Endothelial cell of umbilical vein (primary cell): ENCODE data around the gene PFAS.
A peak's percentile ranks its signal among the peaks of the same experiment; 100 is the strongest.

ENCODE experiments used
- EZH2 ChIP-seq: IDR thresholded peaks from 2 replicates; pipeline ENCODE4 v1.6.1; 2012; ENCODE audit warnings: borderline replicate concordance, low read depth, mild to moderate bottlenecking, moderate library complexity, low read length, inconsistent platforms; ENCODE audit not compliant: severe bottlenecking
- FOS ChIP-seq: IDR thresholded peaks from 2 replicates; pipeline ENCODE4 v1.6.1; 2011; ENCODE audit warnings: mild to moderate bottlenecking, low read length, moderate library complexity, borderline replicate concordance; ENCODE audit not compliant: insufficient read depth
- GATA2 ChIP-seq: IDR thresholded peaks from 2 replicates; pipeline ENCODE4 v1.7.0; 2011; ENCODE audit warnings: low read depth, mild to moderate bottlenecking, moderate library complexity, mixed read lengths, low read length; ENCODE audit not compliant: insufficient read length, insufficient read depth
- JUN ChIP-seq: IDR thresholded peaks from 2 replicates; pipeline ENCODE4 v1.6.1; 2011; ENCODE audit warnings: borderline replicate concordance, low read depth; ENCODE audit not compliant: insufficient read length, insufficient read depth
- POLR2A ChIP-seq: IDR thresholded peaks from 2 replicates; pipeline ENCODE4 v1.6.1; 2012; ENCODE audit warnings: low read depth, mild to moderate bottlenecking, control low read depth, low read length
- POLR2AphosphoS5 ChIP-seq: IDR thresholded peaks from 2 replicates; pipeline ENCODE4 v1.6.1; 2012; ENCODE audit warnings: low read depth, mild to moderate bottlenecking, control low read depth, low read length, moderate library complexity; ENCODE audit not compliant: insufficient read depth
- TF ChIP-seq, protein P1 (sequence below), 2 donors: IDR thresholded peaks; 1 replicate in 1 of 2; 2 replicates in 1 of 2; pipeline ENCODE4 v1.5.1; 2011; ENCODE audit warnings: low read length in 2 of 2, mild to moderate bottlenecking in 2 of 2, moderate library complexity in 2 of 2, control low read depth in 1 of 2, inconsistent platforms in 1 of 2, low read depth in 1 of 2; ENCODE audit not compliant: insufficient read depth in 1 of 2; ENCODE audit errors: extremely low read depth in 1 of 2

DNA sequence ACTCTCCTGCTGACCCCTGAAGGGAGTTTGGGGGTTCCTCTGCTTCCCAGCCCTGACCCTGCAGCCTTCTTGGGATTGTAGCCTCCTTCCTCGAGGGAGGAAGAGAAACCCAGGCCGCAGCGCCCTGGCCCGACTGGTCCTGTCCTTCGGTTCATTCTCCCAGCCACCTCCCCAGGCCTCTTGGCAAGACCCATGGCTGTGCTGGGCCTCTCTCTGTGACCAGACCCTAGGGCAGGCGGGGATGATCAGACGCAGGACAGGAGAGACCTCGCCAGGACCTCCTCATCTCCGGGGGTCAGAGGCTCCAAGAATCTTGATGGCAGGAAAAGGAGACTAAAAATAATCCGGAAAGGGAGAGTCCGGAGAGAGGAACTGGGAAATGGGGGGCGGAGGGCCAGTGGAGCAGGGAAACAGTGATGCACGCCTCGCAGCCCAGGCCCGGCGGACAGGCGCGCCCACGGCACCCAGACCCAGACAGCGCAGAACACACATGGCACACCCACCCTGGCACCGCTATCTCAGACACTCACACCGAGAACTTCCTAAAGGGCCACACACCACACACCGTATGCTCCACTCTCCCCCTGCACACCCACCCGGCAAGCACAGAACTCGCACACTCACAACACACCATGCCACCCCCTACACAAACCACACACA is 62.2 kb downstream of the PFAS start:
- TF ChIP-seq, protein P1, sequence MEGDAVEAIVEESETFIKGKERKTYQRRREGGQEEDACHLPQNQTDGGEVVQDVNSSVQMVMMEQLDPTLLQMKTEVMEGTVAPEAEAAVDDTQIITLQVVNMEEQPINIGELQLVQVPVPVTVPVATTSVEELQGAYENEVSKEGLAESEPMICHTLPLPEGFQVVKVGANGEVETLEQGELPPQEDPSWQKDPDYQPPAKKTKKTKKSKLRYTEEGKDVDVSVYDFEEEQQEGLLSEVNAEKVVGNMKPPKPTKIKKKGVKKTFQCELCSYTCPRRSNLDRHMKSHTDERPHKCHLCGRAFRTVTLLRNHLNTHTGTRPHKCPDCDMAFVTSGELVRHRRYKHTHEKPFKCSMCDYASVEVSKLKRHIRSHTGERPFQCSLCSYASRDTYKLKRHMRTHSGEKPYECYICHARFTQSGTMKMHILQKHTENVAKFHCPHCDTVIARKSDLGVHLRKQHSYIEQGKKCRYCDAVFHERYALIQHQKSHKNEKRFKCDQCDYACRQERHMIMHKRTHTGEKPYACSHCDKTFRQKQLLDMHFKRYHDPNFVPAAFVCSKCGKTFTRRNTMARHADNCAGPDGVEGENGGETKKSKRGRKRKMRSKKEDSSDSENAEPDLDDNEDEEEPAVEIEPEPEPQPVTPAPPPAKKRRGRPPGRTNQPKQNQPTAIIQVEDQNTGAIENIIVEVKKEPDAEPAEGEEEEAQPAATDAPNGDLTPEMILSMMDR (IDR thresholded peaks at IDR 0.05; ENCODE audit: extremely low read depth in 1 of 2, insufficient read depth in 1 of 2, low read depth in 1 of 2, low read length in 2 of 2) = no peak
- TF ChIP-seq JUN (no peak), FOS (no peak), POLR2AphosphoS5 (peak; percentile 53), POLR2A (no peak), EZH2 (no peak), GATA2 (no peak)
